Gastroesophageal sphincter (tissue), 3 donors: ENCODE data around the gene LIX1L.

Source experiments
- CTCF ChIP-seq, 4 experiments: fragments of 200-600 bp in 2 of 4; fragments of 450-650 bp in 2 of 4; sonication (generic) in 1 of 4; IDR thresholded peaks; one replicate each; pipeline ENCODE4 v1.5.1; 2017 to 2019; ENCODE audit warnings: antibody characterized with exemption in 4 of 4, mild to moderate bottlenecking in 2 of 4, moderate library complexity in 2 of 4
- EP300 ChIP-seq: sonication (generic); formaldehyde crosslinking; IDR thresholded peaks from one replicate; pipeline ENCODE4 v1.6.1; 2017; ENCODE audit warnings: antibody characterized with exemption, mild to moderate bottlenecking
- POLR2A ChIP-seq, 2 donors: fragments of 450-650 bp; IDR thresholded peaks; one replicate each; pipeline ENCODE4 v1.6.1; 2017; ENCODE audit warnings: antibody characterized with exemption in 2 of 2, mild to moderate bottlenecking in 2 of 2, moderate library complexity in 1 of 2
- POLR2AphosphoS5 ChIP-seq: sonication (generic); formaldehyde crosslinking; IDR thresholded peaks from one replicate; pipeline ENCODE4 v1.6.1; 2017; ENCODE audit warnings: antibody characterized with exemption

GRCh38 chr1:145959957-145960467 is 2.2 kb upstream of the LIX1L start:
- TF ChIP-seq CTCF (IDR thresholded peaks at IDR 0.05) (no peak), POLR2A (IDR thresholded peaks at IDR 0.05) (no peak), POLR2AphosphoS5 (no peak), EP300 (no peak)
